Fibroblast of lung (primary cell): ENCODE data around the gene ZNF511.

Experiments
- CTCF ChIP-seq, 2 donors: IDR thresholded peaks in 1 of 2; conservative IDR thresholded peaks in 1 of 2; 1 replicate in 1 of 2; 2 replicates in 1 of 2; pipeline ENCODE4 v1.5.1; 2011 to 2012; ENCODE audit warnings: low read length in 2 of 2, control low read depth in 1 of 2, inconsistent platforms in 1 of 2, low read depth in 1 of 2, mild to moderate bottlenecking in 1 of 2
- EZH2 ChIP-seq: IDR thresholded peaks from 2 replicates; pipeline ENCODE4 v1.5.1; 2012; ENCODE audit warnings: low read length, control low read depth, mild to moderate bottlenecking; ENCODE audit errors: missing control alignments

- TF ChIP-seq CTCF (conservative IDR thresholded peaks at IDR 0.05 in 1 of 2, IDR thresholded peaks at IDR 0.05 in 1 of 2; ENCODE audit: low read depth in 1 of 2, low read length in 2 of 2) (no peak), EZH2 (no peak)
Measured at GRCh38 chr10:133271521-133272300, 37.0 kb upstream of the ZNF511 start.
